SU-DHL-6 (cell line): ENCODE results near the gene XYLT1.

Experiments
- EZH2phosphoT487 ChIP-seq: fragments of 200-600 bp; sonication (generic), shearing (Covaris generic); conservative IDR thresholded peaks from 2 replicates; pipeline ENCODE4 v1.6.1; 2018; ENCODE audit warnings: mild to moderate bottlenecking, antibody characterized with exemption, low read length, moderate library complexity, mixed read lengths
- TF ChIP-seq, protein P1 (sequence below): fragments of 200-600 bp; sonication (generic); IDR thresholded peaks from one replicate; pipeline ENCODE4 v1.5.1; 2017; ENCODE audit warnings: antibody characterized with exemption, mild to moderate bottlenecking, low read length, moderate library complexity; ENCODE audit not compliant: insufficient read depth, poor library complexity, severe bottlenecking

DNA sequence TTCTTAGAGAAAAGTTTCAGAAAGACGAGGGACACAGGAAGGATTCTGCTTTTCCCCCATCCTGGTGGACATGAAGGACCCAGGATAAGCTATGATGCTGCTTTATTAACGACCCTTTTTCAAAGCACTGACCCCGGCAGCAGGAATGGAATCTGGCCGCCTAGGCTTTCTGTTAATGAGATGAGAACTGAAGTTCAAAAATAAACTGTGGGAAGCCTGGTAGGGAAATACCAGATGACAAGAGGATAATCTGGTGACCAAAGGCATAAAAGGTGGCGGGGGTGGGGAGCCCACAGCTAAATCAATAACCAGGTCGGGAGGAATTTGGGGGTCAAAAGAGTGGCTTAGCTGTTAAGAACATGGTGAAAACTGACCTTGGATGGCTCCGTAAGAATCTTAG, 171.0 kb downstream of the XYLT1 start:
- TF ChIP-seq, protein P1, sequence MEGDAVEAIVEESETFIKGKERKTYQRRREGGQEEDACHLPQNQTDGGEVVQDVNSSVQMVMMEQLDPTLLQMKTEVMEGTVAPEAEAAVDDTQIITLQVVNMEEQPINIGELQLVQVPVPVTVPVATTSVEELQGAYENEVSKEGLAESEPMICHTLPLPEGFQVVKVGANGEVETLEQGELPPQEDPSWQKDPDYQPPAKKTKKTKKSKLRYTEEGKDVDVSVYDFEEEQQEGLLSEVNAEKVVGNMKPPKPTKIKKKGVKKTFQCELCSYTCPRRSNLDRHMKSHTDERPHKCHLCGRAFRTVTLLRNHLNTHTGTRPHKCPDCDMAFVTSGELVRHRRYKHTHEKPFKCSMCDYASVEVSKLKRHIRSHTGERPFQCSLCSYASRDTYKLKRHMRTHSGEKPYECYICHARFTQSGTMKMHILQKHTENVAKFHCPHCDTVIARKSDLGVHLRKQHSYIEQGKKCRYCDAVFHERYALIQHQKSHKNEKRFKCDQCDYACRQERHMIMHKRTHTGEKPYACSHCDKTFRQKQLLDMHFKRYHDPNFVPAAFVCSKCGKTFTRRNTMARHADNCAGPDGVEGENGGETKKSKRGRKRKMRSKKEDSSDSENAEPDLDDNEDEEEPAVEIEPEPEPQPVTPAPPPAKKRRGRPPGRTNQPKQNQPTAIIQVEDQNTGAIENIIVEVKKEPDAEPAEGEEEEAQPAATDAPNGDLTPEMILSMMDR, result no peak
- TF ChIP-seq EZH2phosphoT487, result no peak
